MM.1S (cell line): ENCODE results near the gene F7.

ENCODE experiments used
- EZH2 ChIP-seq: fragments of 300-600 bp; sonication (generic); optimal IDR thresholded peaks from 2 replicates; pipeline ENCODE3; 2017; ENCODE audit warnings: low read depth, mild to moderate bottlenecking, antibody characterized with exemption, low read length, mixed read lengths
- TF ChIP-seq, protein P1 (sequence below): fragments of 300-600 bp; sonication (generic); IDR thresholded peaks from 2 replicates; pipeline ENCODE4 v1.5.1; 2016; ENCODE audit warnings: antibody characterized with exemption, low read length, mixed read lengths

- TF ChIP-seq, protein P1, sequence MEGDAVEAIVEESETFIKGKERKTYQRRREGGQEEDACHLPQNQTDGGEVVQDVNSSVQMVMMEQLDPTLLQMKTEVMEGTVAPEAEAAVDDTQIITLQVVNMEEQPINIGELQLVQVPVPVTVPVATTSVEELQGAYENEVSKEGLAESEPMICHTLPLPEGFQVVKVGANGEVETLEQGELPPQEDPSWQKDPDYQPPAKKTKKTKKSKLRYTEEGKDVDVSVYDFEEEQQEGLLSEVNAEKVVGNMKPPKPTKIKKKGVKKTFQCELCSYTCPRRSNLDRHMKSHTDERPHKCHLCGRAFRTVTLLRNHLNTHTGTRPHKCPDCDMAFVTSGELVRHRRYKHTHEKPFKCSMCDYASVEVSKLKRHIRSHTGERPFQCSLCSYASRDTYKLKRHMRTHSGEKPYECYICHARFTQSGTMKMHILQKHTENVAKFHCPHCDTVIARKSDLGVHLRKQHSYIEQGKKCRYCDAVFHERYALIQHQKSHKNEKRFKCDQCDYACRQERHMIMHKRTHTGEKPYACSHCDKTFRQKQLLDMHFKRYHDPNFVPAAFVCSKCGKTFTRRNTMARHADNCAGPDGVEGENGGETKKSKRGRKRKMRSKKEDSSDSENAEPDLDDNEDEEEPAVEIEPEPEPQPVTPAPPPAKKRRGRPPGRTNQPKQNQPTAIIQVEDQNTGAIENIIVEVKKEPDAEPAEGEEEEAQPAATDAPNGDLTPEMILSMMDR: no peak
- TF ChIP-seq EZH2: no peak
These were observed 26.4 kb upstream of the F7 start for GRCh38 chr13:113078902-113079780.
